Activated CD4-positive, alpha-beta T cell treated with anti-CD3 and anti-CD28 coated beads for 48 hours (primary cell): ENCODE measurements around the gene CTSD.
"Not testable (repeated sequence)": the region's sequence is repeated elsewhere in the genome, so short reads cannot be mapped to it uniquely, and the experiment has no call there.

Source experiments
- DNase-seq: peaks from one replicate; pipeline ENCODE4 v3.0.0-alpha.2; 2020

Gene CTSD

GRCh38 chr11:1782031-1782590 lies 18.4 kb upstream of the CTSD start:
- DNase-seq, result no peak

- DNase-seq, result no peak
Observed at GRCh38 chr11:1781593-1781975, 17.9 kb upstream of the CTSD start.

- DNase-seq, result no peak
Observed at GRCh38 chr11:1780700-1781592, 17.2 kb upstream of the CTSD start.

- DNase-seq, result no peak
Observed at GRCh38 chr11:1779806-1780699, 16.3 kb upstream of the CTSD start.

GRCh38 chr11:1779034-1779805 lies 15.5 kb upstream of the CTSD start:
- no peak for DNase-seq

- no peak for DNase-seq
Observed at GRCh38 chr11:1778141-1778911, 14.6 kb upstream of the CTSD start.

GRCh38 chr11:1777737-1778136 lies 14.0 kb upstream of the CTSD start:
- DNase-seq, result no peak

- DNase-seq, result no peak
Observed at GRCh38 chr11:1776944-1777715, 13.4 kb upstream of the CTSD start.

- DNase-seq, result no peak
Observed at GRCh38 chr11:1776331-1776851, 12.7 kb upstream of the CTSD start.

GRCh38 chr11:1774886-1775285 lies 11.2 kb upstream of the CTSD start:
- DNase-seq, result no peak

GRCh38 chr11:1773994-1774550 lies 10.3 kb upstream of the CTSD start:
- no peak for DNase-seq

GRCh38 chr11:1773131-1773993 lies 9.6 kb upstream of the CTSD start:
- no peak for DNase-seq

GRCh38 chr11:1772270-1773130 lies 8.8 kb upstream of the CTSD start:
- DNase-seq, result peak; percentile 72

GRCh38 chr11:1771700-1772099 lies 8.0 kb upstream of the CTSD start:
- DNase-seq, result no peak

- DNase-seq, result no peak
Observed at GRCh38 chr11:1771273-1771672, 7.5 kb upstream of the CTSD start.

- no peak for DNase-seq
Observed at GRCh38 chr11:1770528-1770927, 6.8 kb upstream of the CTSD start.

- DNase-seq, result no peak
Observed at GRCh38 chr11:1770061-1770460, 6.3 kb upstream of the CTSD start.

- not testable (repeated sequence) for DNase-seq
Observed at GRCh38 chr11:1769304-1769936, 5.7 kb upstream of the CTSD start.
